GM12864 (cell line): ENCODE data around the gene ZNF268.
"Not testable (repeated sequence)": the region's sequence is repeated elsewhere in the genome, so short reads cannot be mapped to it uniquely, and the experiment has no call there.

Experiments used
- DNase-seq: peaks from one replicate; pipeline ENCODE4 v3.0.0-alpha.2; 2011; ENCODE audit warnings: low read depth
- H3K4me3 ChIP-seq: 2 replicates; pipeline ENCODE4 v1.5.1; 2011; ENCODE audit warnings: mild to moderate bottlenecking, low read depth, low read length, control low read depth
- CTCF ChIP-seq: IDR thresholded peaks from 2 replicates; pipeline ENCODE4 v1.5.1; 2011; ENCODE audit warnings: low read depth, mild to moderate bottlenecking, moderate library complexity, low read length, control low read depth, inconsistent platforms; ENCODE audit errors: missing control alignments

ZNF268 gene

GRCh38 chr12:133235401-133236112, 54.3 kb downstream of the ZNF268 start, which contains the start of gene ANHX:
Gene ANHX, minus strand, starts transcription at chr12:133235877. Its CDS starts 1,521 bp downstream, at chr12:133234356.
- TF ChIP-seq CTCF = no peak
- no peak for DNase-seq
- no peak within 1 kb of the TSS for H3K4me3 ChIP-seq

GRCh38 chr12:133236144-133236543, 54.8 kb downstream of the ZNF268 start:
- no peak for DNase-seq
- no peak for TF ChIP-seq CTCF
- H3K4me3 ChIP-seq = no peak overlapping the region

GRCh38 chr12:133236556-133236955, 55.3 kb downstream of the ZNF268 start:
- no peak overlapping the region for H3K4me3 ChIP-seq
- DNase-seq = no peak

GRCh38 chr12:133251732-133252131, 70.4 kb downstream of the ZNF268 start:
- H3K4me3 ChIP-seq = no peak overlapping the region
- DNase-seq = no peak
- no peak for TF ChIP-seq CTCF

More at GRCh38 chr12:133236556-133236955, 55.3 kb downstream of the ZNF268 start:
- TF ChIP-seq CTCF = no peak

- DNase-seq, H3K4me3 ChIP-seq: not testable (repeated sequence)
These were observed 74.5 kb downstream of the ZNF268 start for GRCh38 chr12:133255833-133256232.

- TF ChIP-seq CTCF = no peak
- no peak for DNase-seq
- H3K4me3 ChIP-seq = no peak overlapping the region
These were observed 75.0 kb downstream of the ZNF268 start for GRCh38 chr12:133256321-133256720.

- TF ChIP-seq CTCF = no peak
- no peak overlapping the region for H3K4me3 ChIP-seq
- no peak for DNase-seq
These were observed 82.9 kb downstream of the ZNF268 start for GRCh38 chr12:133264173-133264572.
